Transverse colon (tissue), 4 donors: ENCODE data around the gene CEMP1. TPM values are rescaled to one million over a fixed set of nuclear protein-coding genes. Genes with fewer than 3 reads are reported as not detected.

ENCODE experiments used
- DNase-seq: peaks from one replicate; pipeline ENCODE4 v3.0.0-alpha.2; 2019
- H3K27ac ChIP-seq, 4 donors: fragments of 200-600 bp; sonication (generic); 2 replicates each; pipeline ENCODE4 v1.5.1; 2016 to 2018; ENCODE audit warnings: inconsistent platforms in 4 of 4
- H3K27me3 ChIP-seq: fragments of 200-600 bp; sonication (generic); 2 replicates; pipeline ENCODE4 v1.5.1; 2017; ENCODE audit warnings: inconsistent platforms
- H3K36me3 ChIP-seq, 4 donors: fragments of 200-600 bp; sonication (generic); 2 replicates each; pipeline ENCODE4 v1.5.1; 2017 to 2019; ENCODE audit warnings: inconsistent platforms in 4 of 4
- H3K4me1 ChIP-seq, 4 donors: fragments of 200-600 bp; sonication (generic); 2 replicates each; pipeline ENCODE4 v1.5.1; 2017 to 2020; ENCODE audit warnings: inconsistent platforms in 4 of 4
- H3K4me3 ChIP-seq, 4 donors: fragments of 200-600 bp; sonication (generic); 1 replicate in 1 of 4; 2 replicates in 3 of 4; pipeline versions ENCODE4 v1.5.1 to v1.6.1; 2017 to 2019; ENCODE audit warnings: inconsistent platforms in 4 of 4
- H3K9me3 ChIP-seq, 2 donors: fragments of 200-600 bp; sonication (generic); 2 replicates each; pipeline ENCODE4 v1.5.1; 2017 to 2019; ENCODE audit warnings: inconsistent platforms in 2 of 2
- CTCF ChIP-seq, 5 experiments: fragments of 200-600 bp in 3 of 5; fragments of 450-650 bp in 2 of 5; sonication (generic) in 3 of 5; IDR thresholded peaks; 1 replicate in 2 of 5; 2 replicates in 3 of 5; pipeline ENCODE4 v1.5.1; 2016 to 2017; ENCODE audit warnings: antibody characterized with exemption in 5 of 5, inconsistent platforms in 3 of 5, mild to moderate bottlenecking in 2 of 5, moderate library complexity in 1 of 5
- EP300 ChIP-seq: sonication (generic); formaldehyde crosslinking; IDR thresholded peaks from one replicate; pipeline ENCODE4 v1.6.1; 2017; ENCODE audit warnings: antibody characterized with exemption, low read depth
- POLR2A ChIP-seq: fragments of 450-650 bp; IDR thresholded peaks from one replicate; pipeline ENCODE4 v1.6.1; 2016; ENCODE audit warnings: antibody characterized with exemption, mild to moderate bottlenecking, moderate library complexity
- POLR2AphosphoS5 ChIP-seq, 3 donors: sonication (generic); formaldehyde crosslinking; IDR thresholded peaks; one replicate each; pipeline ENCODE4 v1.6.1; 2016; ENCODE audit warnings: antibody characterized with exemption in 3 of 3
- WGBS, 2 donors: methylation state at CpG; one replicate each; pipeline ENCODE4 v1.1.5; 2018; ENCODE audit warnings: low coverage in 1 of 2; 5-methylcytosine and 5-hydroxymethylcytosine counted together
- in situ Hi-C, 4 donors: fragments of 200-750 bp; cut with MboI; loops; one replicate each; pipeline versions ENCODE4 v1.15.0 to v1.15.1; 2017; ENCODE audit warnings: low sequenced_read_pairs in 3 of 4, low pct_ligation_motif_present in 1 of 4, low pct_unique_long_range_greater_than_20kb in 1 of 4
- intact Hi-C: fragments of 100-400 bp; cut with DNase I; formaldehyde crosslinking; loops from one replicate; pipeline ENCODE4 v1.15.1; 2023; ENCODE audit warnings: low total_unique reads
- total RNA-seq, 4 donors: library from RNA; depleted of rRNA; stranded (reverse); fragments of >200 nt; gene quantifications; one replicate each; pipeline ENCODE4 v1.1.0, GENCODE V29; 2016

The CEMP1 gene
- total RNA-seq, 4 donors from 2014 or later = 1.9 to 3.1 TPM; not detected in 2

DNA sequence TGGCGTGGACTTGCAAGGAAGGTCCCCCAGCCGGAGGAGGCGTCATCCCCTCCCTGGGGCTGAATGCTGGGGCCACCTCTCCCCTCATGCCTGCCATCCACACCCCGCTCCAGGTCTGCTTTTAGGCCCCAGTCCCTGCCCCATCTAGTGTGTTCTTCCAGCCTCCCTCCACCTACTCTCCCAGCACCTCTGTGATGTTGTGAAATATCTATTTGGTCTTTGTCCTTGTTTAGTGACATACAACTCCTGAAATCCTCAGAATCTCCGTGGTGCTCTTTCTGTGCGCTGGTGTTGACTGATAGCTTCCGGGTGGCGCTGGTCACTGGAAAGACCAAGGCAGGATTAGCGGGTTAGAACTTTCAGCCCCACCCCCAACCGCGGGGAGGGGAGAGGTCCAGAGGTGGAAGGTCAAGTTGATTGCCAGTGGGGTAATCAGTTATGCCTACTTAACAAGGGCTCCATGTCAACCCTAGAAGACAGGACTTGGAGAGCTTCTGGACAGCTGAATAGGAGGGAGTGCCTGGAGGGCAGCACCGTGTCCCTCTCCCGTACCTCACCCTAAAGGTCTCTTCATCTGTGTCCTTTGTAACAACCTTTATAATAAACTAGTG, 46.2 kb downstream of the CEMP1 start:
- no peaks in the 10 kb centered on the region for H3K9me3 ChIP-seq
- H3K4me1 ChIP-seq = peaks cover 11 to 28% (median 16%) of the 10 kb centered on the region in 4 donors
- DNase-seq = no peak
- intact Hi-C loops = no loop called here
- TF ChIP-seq POLR2AphosphoS5 (IDR thresholded peaks at IDR 0.05) = no peak
- no peak for TF ChIP-seq CTCF (IDR thresholded peaks at IDR 0.05)
- no peak for TF ChIP-seq POLR2A
- no peak for TF ChIP-seq EP300
- no peaks in the 10 kb centered on the region for H3K36me3 ChIP-seq
- 84 to 92% methylated on average over 3 to 13 of the region's 13 CpGs for WGBS, 2 donors
- no peak overlapping the region for H3K4me3 ChIP-seq
- in situ Hi-C loops = loop anchor here in 3 of 4 donors (25.0 kb wide), 3 partner anchors 148 to 323 kb away; partner anchors contain the start of genes ABCA3 (in 2 of the 3), CASKIN1 (in 1 of the 3) and TRAF7 (in 1 of the 3)
- no peaks in the 10 kb centered on the region for H3K27me3 ChIP-seq
- no peak overlapping the region for H3K27ac ChIP-seq

DNA sequence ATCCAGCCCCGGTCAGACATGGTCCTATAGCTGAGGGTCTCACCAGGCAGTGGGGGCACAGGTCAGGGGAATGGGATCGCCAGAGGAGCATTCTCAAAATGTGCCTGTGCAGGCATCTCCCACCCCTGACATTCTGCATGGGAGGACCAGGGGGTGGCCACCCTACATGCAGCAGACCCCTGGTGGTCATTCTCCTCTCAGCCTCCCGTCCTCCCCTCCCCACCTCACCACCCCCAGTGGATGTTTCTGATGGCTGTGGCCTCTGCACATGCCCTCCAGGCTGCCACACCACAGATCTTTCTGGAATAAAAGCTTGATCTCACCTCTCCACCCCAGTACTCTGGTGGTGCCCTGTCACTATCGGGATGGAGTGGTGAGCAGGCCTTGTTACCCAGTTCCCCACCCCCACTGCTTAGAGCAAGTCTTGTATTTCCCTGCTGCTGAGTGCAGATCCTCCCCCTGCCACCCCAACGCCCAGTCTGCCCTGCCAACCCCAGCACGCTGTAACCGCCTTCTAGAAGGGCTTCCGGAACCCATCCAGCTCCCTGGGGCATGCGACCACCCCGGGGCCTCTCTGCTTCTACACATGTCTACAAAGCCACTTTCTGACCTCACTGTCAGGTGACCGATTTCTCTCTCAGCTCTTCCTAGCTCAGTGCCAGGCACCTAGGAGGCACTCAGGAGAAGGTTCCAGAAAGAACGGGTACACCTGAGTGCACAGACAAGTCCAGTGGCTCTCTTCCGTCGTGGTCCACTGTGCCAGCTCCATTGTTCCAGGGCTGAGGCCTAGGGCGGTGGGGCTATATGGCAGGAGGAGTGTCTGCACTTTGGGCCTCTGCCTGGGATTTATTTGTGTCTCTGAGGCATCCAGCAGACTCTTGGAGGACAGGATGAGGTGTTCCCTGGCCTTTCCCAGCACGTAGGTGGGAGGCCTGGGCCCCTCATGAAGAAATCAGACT, 47.0 kb downstream of the CEMP1 start:
- H3K27ac ChIP-seq = peak overlapping the region in 2 of 4 donors; percentile 54 to 87
- in situ Hi-C loops = loop anchor here in 3 of 4 donors (25.0 kb wide), 3 partner anchors 147 to 322 kb away; partner anchors contain the start of genes ABCA3 (in 2 of the 3), CASKIN1 (in 1 of the 3) and TRAF7 (in 1 of the 3)
- H3K27me3 ChIP-seq = no peaks in the 10 kb centered on the region
- no peak for DNase-seq
- H3K4me1 ChIP-seq = peaks cover 11 to 28% (median 16%) of the 10 kb centered on the region in 4 donors
- no peak overlapping the region for H3K4me3 ChIP-seq
- TF ChIP-seq EP300 (no peak), CTCF (IDR thresholded peaks at IDR 0.05) (no peak), POLR2AphosphoS5 (IDR thresholded peaks at IDR 0.05) (no peak), POLR2A (no peak)
- no peaks in the 10 kb centered on the region for H3K9me3 ChIP-seq
- intact Hi-C loops = no loop called here
- 89 to 90% methylated on average over 3 to 16 of the region's 16 CpGs for WGBS, 2 donors
- no peaks in the 10 kb centered on the region for H3K36me3 ChIP-seq

- in situ Hi-C loops = loop anchor here in 3 of 4 donors (25.0 kb wide), 3 partner anchors 146 to 321 kb away; partner anchors contain the start of genes ABCA3 (in 2 of the 3), CASKIN1 (in 1 of the 3) and TRAF7 (in 1 of the 3)
- intact Hi-C loops = no loop called here
- Histone ChIP-seq H3K36me3 (no peaks in the 10 kb centered on the region), H3K9me3 (no peaks in the 10 kb centered on the region), H3K27me3 (no peaks in the 10 kb centered on the region), H3K27ac (peak overlapping the region; percentile 45 to 87 (median 67)), H3K4me1 (peaks cover 11 to 28% (median 16%) of the 10 kb centered on the region in 4 donors), H3K4me3 (peak overlapping the region in 1 of 4 donors; percentile 17)
- DNase-seq = peak; percentile 38
- TF ChIP-seq EP300 = no peak
- TF ChIP-seq POLR2A = no peak
- TF ChIP-seq POLR2AphosphoS5 (IDR thresholded peaks at IDR 0.05) = no peak
- no peak for TF ChIP-seq CTCF (IDR thresholded peaks at IDR 0.05)
- 44 to 57% methylated on average over 7 to 32 of the region's 32 CpGs for WGBS, 2 donors
Observed at GRCh38 chr16:2482708-2483534, 48.3 kb downstream of the CEMP1 start.
